ENCODE data around the gene GPC5.

GPC5 gene

GRCh38 chr13:91960947-91961346 is 562.5 kb downstream of the GPC5 start:
- H3K36me3 ChIP-seq (ENCODE audit: control insufficient read depth in 1 of 2, insufficient read depth in 2 of 2, low read length in 2 of 2): no peaks in the 10 kb centered on the region
- H3K4me1 ChIP-seq (ENCODE audit: control insufficient read depth in 1 of 2, insufficient read depth in 2 of 2, low read length in 2 of 2): no peaks in the 10 kb centered on the region
- H4K12ac ChIP-seq (ENCODE audit: low read depth, low read length): no peak overlapping the region
- H3K79me1 ChIP-seq (ENCODE audit: low read length): no peaks in the 10 kb centered on the region
- no peak for DNase-seq
- no peak overlapping the region for H3K18ac ChIP-seq (ENCODE audit: low read length)
- no peaks in the 10 kb centered on the region for H3K9me3 ChIP-seq (ENCODE audit: insufficient read depth, low read depth, low read length)
- H3K4me3 ChIP-seq (ENCODE audit: low read depth, low read length): no peak overlapping the region
- no CpG with 5 or more reads among the region's 1 CpG for WGBS (ENCODE audit: extremely low coverage, insufficient coverage, insufficient read length)
- H3K23ac ChIP-seq (ENCODE audit: low read length): no peak overlapping the region
- no peak overlapping the region for H3K27ac ChIP-seq (ENCODE audit: low read depth, low read length)
- no peak overlapping the region for H2BK5ac ChIP-seq (ENCODE audit: low read depth, low read length, poor library complexity)
- H3K4me2 ChIP-seq (ENCODE audit: low read length): no peak overlapping the region
- no peaks in the 10 kb centered on the region for H3K27me3 ChIP-seq (ENCODE audit: insufficient read depth, low read length)
- H2BK12ac ChIP-seq (ENCODE audit: low read length): no peak overlapping the region
- H3K14ac ChIP-seq (ENCODE audit: low read length): no peak overlapping the region
- H2AK5ac ChIP-seq (ENCODE audit: low read length): no peak overlapping the region
- H2BK120ac ChIP-seq (ENCODE audit: insufficient read depth, low read length, poor library complexity): no peak overlapping the region
- H3K79me2 ChIP-seq (ENCODE audit: control insufficient read depth, insufficient read depth, low read length, poor library complexity): no peaks in the 10 kb centered on the region
- no peak overlapping the region for H3K4ac ChIP-seq (ENCODE audit: low read depth, low read length)
- no peak overlapping the region for H4K8ac ChIP-seq (ENCODE audit: low read depth, low read length)
- no peak overlapping the region for H2AFZ ChIP-seq (ENCODE audit: insufficient read depth, low read length, poor library complexity)
- no peak overlapping the region for H4K91ac ChIP-seq (ENCODE audit: low read depth, low read length)
- no peak overlapping the region for H3K9ac ChIP-seq (ENCODE audit: low read length)

- Histone ChIP-seq H3K27me3 (ENCODE audit: insufficient read depth, low read length) (no peaks in the 10 kb centered on the region), H3K27ac (ENCODE audit: low read depth, low read length) (no peak overlapping the region), H3K36me3 (ENCODE audit: control insufficient read depth in 1 of 2, insufficient read depth in 2 of 2, low read length in 2 of 2) (no peaks in the 10 kb centered on the region), H4K12ac (ENCODE audit: low read depth, low read length) (no peak overlapping the region), H3K79me1 (ENCODE audit: low read length) (no peaks in the 10 kb centered on the region), H3K23ac (ENCODE audit: low read length) (no peak overlapping the region), H2BK12ac (ENCODE audit: low read length) (no peak overlapping the region), H3K14ac (ENCODE audit: low read length) (no peak overlapping the region), H2BK120ac (ENCODE audit: insufficient read depth, low read length, poor library complexity) (no peak overlapping the region), H3K4ac (ENCODE audit: low read depth, low read length) (no peak overlapping the region), H2BK5ac (ENCODE audit: low read depth, low read length, poor library complexity) (no peak overlapping the region), H3K9ac (ENCODE audit: low read length) (no peak overlapping the region), H2AFZ (ENCODE audit: insufficient read depth, low read length, poor library complexity) (no peak overlapping the region), H3K4me1 (ENCODE audit: control insufficient read depth in 1 of 2, insufficient read depth in 2 of 2, low read length in 2 of 2) (no peaks in the 10 kb centered on the region), H4K8ac (ENCODE audit: low read depth, low read length) (no peak overlapping the region), H3K4me2 (ENCODE audit: low read length) (no peak overlapping the region), H4K91ac (ENCODE audit: low read depth, low read length) (no peak overlapping the region), H3K79me2 (ENCODE audit: control insufficient read depth, insufficient read depth, low read length, poor library complexity) (no peaks in the 10 kb centered on the region), H3K9me3 (ENCODE audit: insufficient read depth, low read depth, low read length) (no peaks in the 10 kb centered on the region), H2AK5ac (ENCODE audit: low read length) (no peak overlapping the region), H3K4me3 (ENCODE audit: low read depth, low read length) (no peak overlapping the region), H3K18ac (ENCODE audit: low read length) (no peak overlapping the region)
- DNase-seq: no peak
These were observed 564.5 kb downstream of the GPC5 start for GRCh38 chr13:91962946-91963345.

- Histone ChIP-seq H3K27me3 (ENCODE audit: insufficient read depth, low read length) (no peaks in the 10 kb centered on the region), H3K4ac (ENCODE audit: low read depth, low read length) (no peak overlapping the region), H4K91ac (ENCODE audit: low read depth, low read length) (no peak overlapping the region), H3K4me1 (ENCODE audit: control insufficient read depth in 1 of 2, insufficient read depth in 2 of 2, low read length in 2 of 2) (no peaks in the 10 kb centered on the region), H4K8ac (ENCODE audit: low read depth, low read length) (no peak overlapping the region), H3K79me2 (ENCODE audit: control insufficient read depth, insufficient read depth, low read length, poor library complexity) (no peaks in the 10 kb centered on the region), H3K4me2 (ENCODE audit: low read length) (no peak overlapping the region), H2AFZ (ENCODE audit: insufficient read depth, low read length, poor library complexity) (no peak overlapping the region), H3K9ac (ENCODE audit: low read length) (no peak overlapping the region), H4K12ac (ENCODE audit: low read depth, low read length) (no peak overlapping the region), H2BK12ac (ENCODE audit: low read length) (no peak overlapping the region), H3K14ac (ENCODE audit: low read length) (no peak overlapping the region), H3K23ac (ENCODE audit: low read length) (no peak overlapping the region), H3K36me3 (ENCODE audit: control insufficient read depth in 1 of 2, insufficient read depth in 2 of 2, low read length in 2 of 2) (no peaks in the 10 kb centered on the region), H2BK5ac (ENCODE audit: low read depth, low read length, poor library complexity) (no peak overlapping the region), H3K18ac (ENCODE audit: low read length) (no peak overlapping the region), H3K79me1 (ENCODE audit: low read length) (no peaks in the 10 kb centered on the region), H2BK120ac (ENCODE audit: insufficient read depth, low read length, poor library complexity) (no peak overlapping the region), H3K27ac (ENCODE audit: low read depth, low read length) (no peak overlapping the region), H3K4me3 (ENCODE audit: low read depth, low read length) (no peak overlapping the region), H3K9me3 (ENCODE audit: insufficient read depth, low read depth, low read length) (no peaks in the 10 kb centered on the region), H2AK5ac (ENCODE audit: low read length) (no peak overlapping the region)
- DNase-seq: no peak
- WGBS (ENCODE audit: extremely low coverage, insufficient coverage, insufficient read length): no CpG with 5 or more reads among the region's 2 CpGs
These were observed 567.1 kb downstream of the GPC5 start for GRCh38 chr13:91965511-91965910.

GRCh38 chr13:91978571-91978970 is 580.1 kb downstream of the GPC5 start:
- no peak overlapping the region for H3K4ac ChIP-seq (ENCODE audit: low read depth, low read length)
- no peak overlapping the region for H4K8ac ChIP-seq (ENCODE audit: low read depth, low read length)
- no peak for DNase-seq
- H3K79me1 ChIP-seq (ENCODE audit: low read length): no peaks in the 10 kb centered on the region
- no peaks in the 10 kb centered on the region for H3K27me3 ChIP-seq (ENCODE audit: insufficient read depth, low read length)
- H3K4me1 ChIP-seq (ENCODE audit: control insufficient read depth in 1 of 2, insufficient read depth in 2 of 2, low read length in 2 of 2): no peaks in the 10 kb centered on the region
- no peak overlapping the region for H4K12ac ChIP-seq (ENCODE audit: low read depth, low read length)
- H3K4me3 ChIP-seq (ENCODE audit: low read depth, low read length): no peak overlapping the region
- H2AK5ac ChIP-seq (ENCODE audit: low read length): no peak overlapping the region
- no peak overlapping the region for H3K14ac ChIP-seq (ENCODE audit: low read length)
- H3K18ac ChIP-seq (ENCODE audit: low read length): no peak overlapping the region
- H3K27ac ChIP-seq (ENCODE audit: low read depth, low read length): no peak overlapping the region
- H3K9me3 ChIP-seq (ENCODE audit: insufficient read depth, low read depth, low read length): no peaks in the 10 kb centered on the region
- H2BK12ac ChIP-seq (ENCODE audit: low read length): no peak overlapping the region
- H3K4me2 ChIP-seq (ENCODE audit: low read length): no peak overlapping the region
- no peaks in the 10 kb centered on the region for H3K36me3 ChIP-seq (ENCODE audit: control insufficient read depth in 1 of 2, insufficient read depth in 2 of 2, low read length in 2 of 2)
- no peak overlapping the region for H3K23ac ChIP-seq (ENCODE audit: low read length)
- no peaks in the 10 kb centered on the region for H3K79me2 ChIP-seq (ENCODE audit: control insufficient read depth, insufficient read depth, low read length, poor library complexity)
- no peak overlapping the region for H3K9ac ChIP-seq (ENCODE audit: low read length)
- H2AFZ ChIP-seq (ENCODE audit: insufficient read depth, low read length, poor library complexity): no peak overlapping the region
- H4K91ac ChIP-seq (ENCODE audit: low read depth, low read length): no peak overlapping the region
- H2BK5ac ChIP-seq (ENCODE audit: low read depth, low read length, poor library complexity): no peak overlapping the region
- H2BK120ac ChIP-seq (ENCODE audit: insufficient read depth, low read length, poor library complexity): no peak overlapping the region
